Lower leg skin (tissue), 3 donors: ENCODE data around the gene ARPC2.

Experiments used
- POLR2A ChIP-seq, 2 donors: fragments of 450-650 bp; IDR thresholded peaks; one replicate each; pipeline ENCODE4 v1.6.1; 2016 to 2017; ENCODE audit warnings: antibody characterized with exemption in 2 of 2, mild to moderate bottlenecking in 1 of 2, moderate library complexity in 1 of 2
- TF ChIP-seq, protein P1 (sequence below), 3 donors: fragments of 450-650 bp; IDR thresholded peaks; one replicate each; pipeline ENCODE4 v1.5.1; 2016; ENCODE audit warnings: antibody characterized with exemption in 3 of 3, mild to moderate bottlenecking in 3 of 3, moderate library complexity in 2 of 3

DNA sequence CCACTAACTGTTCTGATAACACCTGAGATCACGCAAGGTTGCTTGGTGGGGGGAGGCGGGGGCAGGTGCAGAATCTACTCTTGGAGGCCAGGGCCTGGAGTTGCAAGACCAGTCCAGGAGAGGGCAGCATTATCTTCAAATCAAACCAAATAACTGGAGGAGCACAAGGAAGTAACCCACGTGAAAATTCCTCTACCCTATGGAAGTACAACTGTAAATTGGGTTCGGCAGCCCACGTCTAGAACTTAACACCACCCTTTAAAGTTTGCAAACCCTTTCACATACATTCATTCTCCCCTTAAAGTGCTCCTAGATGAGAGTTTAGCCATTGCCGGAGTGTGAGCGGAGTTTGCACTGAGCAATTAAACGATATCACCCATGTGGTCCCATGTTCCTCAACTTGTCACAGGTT is 30.6 kb upstream of the ARPC2 start:
- no peak for TF ChIP-seq POLR2A (IDR thresholded peaks at IDR 0.05)
- TF ChIP-seq, protein P1, sequence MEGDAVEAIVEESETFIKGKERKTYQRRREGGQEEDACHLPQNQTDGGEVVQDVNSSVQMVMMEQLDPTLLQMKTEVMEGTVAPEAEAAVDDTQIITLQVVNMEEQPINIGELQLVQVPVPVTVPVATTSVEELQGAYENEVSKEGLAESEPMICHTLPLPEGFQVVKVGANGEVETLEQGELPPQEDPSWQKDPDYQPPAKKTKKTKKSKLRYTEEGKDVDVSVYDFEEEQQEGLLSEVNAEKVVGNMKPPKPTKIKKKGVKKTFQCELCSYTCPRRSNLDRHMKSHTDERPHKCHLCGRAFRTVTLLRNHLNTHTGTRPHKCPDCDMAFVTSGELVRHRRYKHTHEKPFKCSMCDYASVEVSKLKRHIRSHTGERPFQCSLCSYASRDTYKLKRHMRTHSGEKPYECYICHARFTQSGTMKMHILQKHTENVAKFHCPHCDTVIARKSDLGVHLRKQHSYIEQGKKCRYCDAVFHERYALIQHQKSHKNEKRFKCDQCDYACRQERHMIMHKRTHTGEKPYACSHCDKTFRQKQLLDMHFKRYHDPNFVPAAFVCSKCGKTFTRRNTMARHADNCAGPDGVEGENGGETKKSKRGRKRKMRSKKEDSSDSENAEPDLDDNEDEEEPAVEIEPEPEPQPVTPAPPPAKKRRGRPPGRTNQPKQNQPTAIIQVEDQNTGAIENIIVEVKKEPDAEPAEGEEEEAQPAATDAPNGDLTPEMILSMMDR (IDR thresholded peaks at IDR 0.05) = peak in 1 of 3 donors; percentile 84
